GM18505 (cell line): ENCODE data around the gene COLEC11.

ENCODE experiments used
- ATAC-seq: cut with Tn5 transposase; IDR thresholded peaks from one replicate; pipeline ENCODE4 v1.9.1; 2021; ENCODE audit not compliant: unreplicated experiment
- POLR2A ChIP-seq: IDR thresholded peaks from 4 replicates; pipeline ENCODE4 v1.6.1; 2011; ENCODE audit warnings: borderline replicate concordance; ENCODE audit not compliant: insufficient read depth, insufficient read length; ENCODE audit errors: extremely low read depth

COLEC11 gene

GRCh38 chr2:3595404-3595803 lies 492 bp downstream of the COLEC11 start:
- no peak for ATAC-seq
- no peak for TF ChIP-seq POLR2A

GRCh38 chr2:3595985-3596384 lies 1.1 kb downstream of the COLEC11 start:
- ATAC-seq: peak; percentile 82

GRCh38 chr2:3596901-3597417 lies 2.0 kb downstream of the COLEC11 start:
- ATAC-seq: no peak
- TF ChIP-seq POLR2A: no peak

More at GRCh38 chr2:3595985-3596384, 1.1 kb downstream of the COLEC11 start:
- no peak for TF ChIP-seq POLR2A

DNA sequence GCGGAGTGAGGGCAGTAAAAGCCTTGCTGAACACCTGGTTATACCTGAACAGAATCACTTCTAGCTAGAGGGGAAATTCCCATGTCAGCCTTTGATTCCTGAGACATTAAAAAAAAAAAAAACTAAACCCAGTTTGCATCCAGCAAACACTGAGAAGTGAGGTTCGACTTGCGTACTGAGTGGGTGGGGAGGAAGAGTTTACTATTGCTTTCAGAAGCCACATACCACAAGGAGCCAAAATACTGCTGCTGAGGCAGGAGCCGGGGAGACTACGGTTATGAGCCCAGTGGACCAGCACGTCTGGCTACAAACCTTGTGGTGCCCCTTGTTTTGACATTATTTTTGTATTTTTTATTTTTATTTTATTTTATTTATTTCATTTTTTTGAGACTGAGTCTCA lies 2.7 kb downstream of the COLEC11 start:
- no peak for TF ChIP-seq POLR2A
- ATAC-seq: no peak

DNA sequence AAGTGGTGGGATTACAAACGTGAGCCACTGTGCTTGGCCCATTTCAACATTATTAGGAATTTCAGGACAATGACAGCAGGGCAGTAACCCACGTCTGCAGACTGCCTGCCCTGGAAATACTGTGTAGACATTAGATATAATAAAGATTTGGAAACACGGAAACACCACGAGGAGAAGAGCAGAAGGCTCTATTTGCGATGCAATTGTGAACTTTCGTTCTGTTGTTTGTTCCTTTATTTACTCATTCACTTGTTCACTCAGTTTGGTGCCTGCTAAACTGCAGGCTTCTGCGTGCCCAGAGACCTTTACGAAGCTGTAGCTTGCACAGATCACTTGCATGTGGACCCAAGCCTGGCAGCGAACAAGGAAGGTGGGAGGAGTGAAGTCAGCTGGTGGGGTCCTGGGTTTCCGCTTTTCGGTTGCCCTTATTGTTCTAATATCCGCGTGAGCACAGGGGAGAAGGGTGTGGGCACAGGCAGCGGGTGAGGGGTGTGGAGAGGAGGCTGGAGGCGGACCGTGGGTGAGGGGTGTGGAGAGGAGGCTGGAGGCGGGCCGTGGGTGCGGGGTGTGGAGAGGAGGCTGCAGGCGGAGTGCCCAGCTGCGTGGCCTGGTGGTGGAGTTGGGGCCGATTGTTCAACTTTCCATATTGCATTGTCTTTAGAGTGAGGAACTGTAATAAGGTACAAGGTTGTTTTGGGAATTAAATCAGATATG lies 3.4 kb downstream of the COLEC11 start:
- no peak for ATAC-seq
- no peak for TF ChIP-seq POLR2A

GRCh38 chr2:3598912-3599854 lies 4.3 kb downstream of the COLEC11 start:
- ATAC-seq: no peak
- TF ChIP-seq POLR2A: no peak

GRCh38 chr2:3600256-3600855 lies 5.4 kb downstream of the COLEC11 start:
- TF ChIP-seq POLR2A: no peak
- ATAC-seq: no peak

- no peak for ATAC-seq
- no peak for TF ChIP-seq POLR2A
These were observed 6.8 kb downstream of the COLEC11 start for GRCh38 chr2:3601561-3602271.

GRCh38 chr2:3602553-3603339 lies 7.8 kb downstream of the COLEC11 start:
- TF ChIP-seq POLR2A: no peak
- ATAC-seq: no peak

DNA sequence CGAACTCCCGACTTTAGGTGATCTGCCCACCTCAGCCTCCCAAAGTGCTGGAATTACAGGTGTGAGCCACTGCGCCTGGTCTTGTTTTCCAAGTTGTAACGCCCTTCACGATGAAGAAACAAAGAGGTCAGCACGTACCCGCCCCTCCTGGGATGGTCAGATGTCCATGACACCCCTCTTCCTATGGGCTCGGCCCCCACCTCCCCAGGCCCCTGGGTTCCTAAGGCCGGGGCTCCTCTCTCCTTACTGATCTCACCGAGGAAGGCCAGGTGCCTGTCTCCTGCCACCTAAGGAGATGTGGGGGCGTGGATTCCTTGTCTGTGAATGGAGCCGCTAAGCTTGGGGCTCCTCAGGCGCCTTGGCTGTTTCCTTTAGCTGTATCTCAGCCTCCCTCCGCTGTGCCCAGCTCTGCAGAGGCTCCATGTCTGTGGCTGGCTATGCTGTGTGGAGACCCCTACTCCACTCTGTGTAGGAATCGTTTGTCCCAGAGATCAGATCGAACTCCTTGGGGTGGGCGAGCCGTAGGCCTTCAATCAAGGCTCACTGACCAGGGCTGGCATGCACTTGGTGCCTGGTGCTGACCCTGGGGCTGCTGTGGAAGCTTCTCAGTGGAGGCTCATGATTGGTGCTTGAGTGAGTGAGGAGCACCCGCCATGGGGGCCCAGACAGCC lies 8.8 kb downstream of the COLEC11 start:
- no peak for ATAC-seq
- no peak for TF ChIP-seq POLR2A

- TF ChIP-seq POLR2A: no peak
- no peak for ATAC-seq
These were observed 9.4 kb downstream of the COLEC11 start for GRCh38 chr2:3604207-3604877.
